GM21447 (cell line): Measurements from ENCODE around the gene PLIN4.
"Not testable (repeated sequence)": the region's sequence is repeated elsewhere in the genome, so short reads cannot be mapped to it uniquely, and the experiment has no call there.

Experiments used
- ATAC-seq: cut with Tn5 transposase; IDR thresholded peaks from one replicate; pipeline ENCODE4 v1.9.1; 2021; ENCODE audit not compliant: unreplicated experiment

Gene PLIN4, protein sequence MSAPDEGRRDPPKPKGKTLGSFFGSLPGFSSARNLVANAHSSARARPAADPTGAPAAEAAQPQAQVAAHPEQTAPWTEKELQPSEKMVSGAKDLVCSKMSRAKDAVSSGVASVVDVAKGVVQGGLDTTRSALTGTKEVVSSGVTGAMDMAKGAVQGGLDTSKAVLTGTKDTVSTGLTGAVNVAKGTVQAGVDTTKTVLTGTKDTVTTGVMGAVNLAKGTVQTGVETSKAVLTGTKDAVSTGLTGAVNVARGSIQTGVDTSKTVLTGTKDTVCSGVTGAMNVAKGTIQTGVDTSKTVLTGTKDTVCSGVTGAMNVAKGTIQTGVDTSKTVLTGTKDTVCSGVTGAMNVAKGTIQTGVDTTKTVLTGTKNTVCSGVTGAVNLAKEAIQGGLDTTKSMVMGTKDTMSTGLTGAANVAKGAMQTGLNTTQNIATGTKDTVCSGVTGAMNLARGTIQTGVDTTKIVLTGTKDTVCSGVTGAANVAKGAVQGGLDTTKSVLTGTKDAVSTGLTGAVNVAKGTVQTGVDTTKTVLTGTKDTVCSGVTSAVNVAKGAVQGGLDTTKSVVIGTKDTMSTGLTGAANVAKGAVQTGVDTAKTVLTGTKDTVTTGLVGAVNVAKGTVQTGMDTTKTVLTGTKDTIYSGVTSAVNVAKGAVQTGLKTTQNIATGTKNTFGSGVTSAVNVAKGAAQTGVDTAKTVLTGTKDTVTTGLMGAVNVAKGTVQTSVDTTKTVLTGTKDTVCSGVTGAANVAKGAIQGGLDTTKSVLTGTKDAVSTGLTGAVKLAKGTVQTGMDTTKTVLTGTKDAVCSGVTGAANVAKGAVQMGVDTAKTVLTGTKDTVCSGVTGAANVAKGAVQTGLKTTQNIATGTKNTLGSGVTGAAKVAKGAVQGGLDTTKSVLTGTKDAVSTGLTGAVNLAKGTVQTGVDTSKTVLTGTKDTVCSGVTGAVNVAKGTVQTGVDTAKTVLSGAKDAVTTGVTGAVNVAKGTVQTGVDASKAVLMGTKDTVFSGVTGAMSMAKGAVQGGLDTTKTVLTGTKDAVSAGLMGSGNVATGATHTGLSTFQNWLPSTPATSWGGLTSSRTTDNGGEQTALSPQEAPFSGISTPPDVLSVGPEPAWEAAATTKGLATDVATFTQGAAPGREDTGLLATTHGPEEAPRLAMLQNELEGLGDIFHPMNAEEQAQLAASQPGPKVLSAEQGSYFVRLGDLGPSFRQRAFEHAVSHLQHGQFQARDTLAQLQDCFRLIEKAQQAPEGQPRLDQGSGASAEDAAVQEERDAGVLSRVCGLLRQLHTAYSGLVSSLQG (N-terminal part only)

DNA sequence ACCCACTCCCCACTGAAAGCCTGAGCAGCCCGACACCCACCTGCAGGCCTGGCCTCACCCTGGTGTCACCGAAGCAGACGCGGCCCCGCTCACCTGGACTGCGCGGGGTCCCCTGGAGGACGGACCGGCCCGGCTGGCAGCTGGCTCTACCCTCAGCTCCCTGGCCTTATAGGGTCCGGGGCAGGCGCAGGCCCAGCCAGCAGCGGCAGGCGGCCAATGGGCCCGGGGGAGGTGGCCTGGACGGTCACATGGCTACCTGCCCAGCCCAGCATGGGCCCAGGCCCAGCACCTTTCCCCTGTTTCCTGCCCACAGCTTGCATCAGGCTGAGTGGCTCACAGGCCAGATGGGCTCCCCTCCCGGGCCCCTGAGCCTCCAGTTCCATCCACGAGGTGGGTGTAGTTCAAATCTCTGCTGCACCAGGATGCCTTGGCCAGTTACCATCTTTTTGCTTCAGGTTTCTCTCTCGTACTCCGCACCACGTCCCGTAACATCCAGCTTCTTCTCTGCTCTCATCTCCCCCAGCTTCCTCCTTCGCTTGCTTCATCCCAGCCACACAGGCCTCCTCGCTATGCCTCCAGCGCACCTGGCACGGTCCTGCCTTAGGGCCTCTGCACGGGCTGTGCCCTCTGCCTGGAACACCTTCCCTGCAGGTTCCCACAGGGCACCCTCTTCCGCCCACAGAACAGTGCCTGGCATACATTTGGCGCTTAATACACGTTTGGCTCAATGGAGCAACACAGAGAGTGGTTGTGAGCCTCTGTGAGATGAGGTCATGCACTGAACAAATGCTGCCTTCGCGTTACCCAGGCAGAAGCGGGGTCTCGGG is at the start of gene PLIN4:
PLIN4 (minus strand) TSS at position 142 of the 827 bp plus-strand sequence. CDS start 214 bp downstream, outside the sequence.
- ATAC-seq, result no peak

DNA sequence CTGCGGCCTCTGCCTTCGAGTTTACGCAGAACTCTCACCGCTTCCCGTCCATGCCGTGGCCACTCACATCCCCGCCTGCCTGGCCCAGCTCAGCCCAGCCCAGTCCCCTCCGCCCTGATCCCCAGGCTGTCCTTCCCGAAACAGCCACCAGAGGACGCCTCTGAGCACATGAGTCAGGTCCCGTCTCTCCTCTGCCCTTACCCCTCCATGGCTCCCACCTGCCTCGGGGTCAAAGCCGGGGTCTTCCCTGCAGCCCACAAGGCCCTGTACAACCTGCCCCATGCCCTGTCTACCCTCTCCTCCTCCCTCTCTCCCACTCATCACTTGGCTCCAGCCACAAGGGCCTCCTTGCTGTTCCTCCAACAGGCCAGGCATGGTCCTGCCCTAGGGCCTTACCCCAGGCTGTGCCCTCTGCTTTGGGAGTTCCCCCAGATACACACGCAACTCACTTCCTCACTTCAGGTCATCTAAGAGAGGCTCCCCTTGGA is 49.3 kb upstream of the PLIN4 start:
- ATAC-seq, result no peak

DNA sequence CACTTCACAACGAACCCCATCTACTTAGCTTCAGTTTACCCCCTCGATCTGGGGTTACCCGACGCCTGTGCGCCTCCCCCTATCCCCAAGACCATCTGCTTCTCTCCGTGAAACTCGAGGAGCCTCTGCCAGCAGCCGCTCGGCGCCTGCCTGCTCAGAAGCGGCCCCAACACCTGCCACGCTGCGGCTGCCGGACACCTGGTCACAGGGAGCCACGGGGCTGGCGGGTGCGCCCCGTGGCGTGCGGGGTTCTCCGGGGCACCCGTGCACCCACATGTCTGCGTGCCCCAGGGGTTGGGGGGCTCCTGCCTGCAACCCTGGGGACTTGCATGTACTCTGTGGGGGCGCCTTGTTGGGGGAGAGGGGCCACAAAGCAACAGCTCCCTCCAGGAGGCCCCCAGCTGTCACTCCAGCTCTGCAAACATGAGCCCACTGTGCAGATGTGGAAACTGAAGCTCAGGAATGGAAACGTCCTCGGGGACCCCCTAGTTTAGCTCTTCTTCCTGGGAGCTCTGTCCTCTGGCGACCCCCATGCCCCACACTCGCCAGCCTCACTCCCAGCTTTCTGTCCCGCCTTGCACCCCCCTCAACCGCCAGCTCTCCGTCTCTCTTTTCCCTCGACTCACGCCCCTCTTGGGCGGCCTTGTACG is 48.2 kb upstream of the PLIN4 start:
- ATAC-seq, result no peak

DNA sequence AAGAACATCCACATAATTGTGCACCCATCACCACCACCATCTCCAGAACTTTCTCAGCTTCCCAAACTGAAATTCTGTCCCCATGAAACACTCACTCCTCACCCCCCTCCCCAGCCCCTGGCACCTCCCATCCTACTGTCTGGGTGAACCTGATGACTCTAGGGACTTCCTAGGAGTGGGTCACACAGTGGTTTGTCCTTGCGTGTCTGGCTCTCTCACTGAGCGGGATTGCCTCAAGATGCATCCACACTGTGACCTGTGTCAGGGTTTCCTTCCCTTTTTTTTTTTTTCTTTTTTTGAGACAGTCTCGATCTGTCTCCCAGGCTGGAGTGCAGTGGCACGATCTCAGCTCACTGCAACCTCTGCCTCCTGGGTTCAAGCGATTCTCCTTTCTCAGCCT is 45.3 kb upstream of the PLIN4 start:
- not testable (repeated sequence) for ATAC-seq

DNA sequence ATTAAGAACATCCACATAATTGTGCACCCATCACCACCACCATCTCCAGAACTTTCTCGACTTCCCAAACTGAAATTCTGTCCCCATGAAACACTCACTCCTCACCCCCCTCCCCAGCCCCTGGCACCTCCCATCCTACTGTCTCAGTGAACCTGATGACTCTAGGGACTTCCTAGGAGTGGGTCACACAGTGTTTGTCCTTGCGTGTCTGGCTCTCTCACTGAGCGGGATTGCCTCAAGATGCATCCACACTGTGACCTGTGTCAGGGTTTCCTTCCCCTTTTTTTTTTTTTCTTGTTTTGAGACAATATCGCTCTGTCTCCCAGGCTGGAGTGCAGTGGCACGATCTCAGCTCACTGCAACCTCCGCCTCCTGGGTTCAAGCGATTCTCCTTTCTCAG is 43.8 kb upstream of the PLIN4 start:
- not testable (repeated sequence) for ATAC-seq

DNA sequence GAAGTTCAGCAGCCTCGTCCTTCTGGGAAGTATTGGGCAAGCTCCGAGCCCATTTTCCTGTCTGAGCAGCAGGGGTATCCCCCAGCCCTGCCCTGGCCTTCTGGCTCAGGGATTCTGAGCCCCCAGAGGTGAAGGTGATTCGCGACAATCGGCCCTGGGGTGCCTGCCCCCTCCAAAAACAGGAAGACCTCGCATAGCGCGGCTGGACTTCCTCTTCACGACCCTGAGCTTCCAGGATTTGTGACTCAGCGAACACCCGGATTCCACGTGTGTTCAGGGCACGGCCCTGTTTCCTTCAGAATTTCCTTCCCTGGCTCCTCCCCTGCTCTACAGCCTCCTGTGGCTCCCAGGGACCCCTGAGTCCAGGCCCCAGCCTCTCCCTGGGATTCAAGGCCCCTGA is 41.3 kb upstream of the PLIN4 start, which contains the start of gene SEMA6B:
SEMA6B (minus strand) TSS at position 116 of the 400 bp plus-strand sequence. CDS start 1,227 bp downstream, outside the sequence.
- no peak for ATAC-seq

DNA sequence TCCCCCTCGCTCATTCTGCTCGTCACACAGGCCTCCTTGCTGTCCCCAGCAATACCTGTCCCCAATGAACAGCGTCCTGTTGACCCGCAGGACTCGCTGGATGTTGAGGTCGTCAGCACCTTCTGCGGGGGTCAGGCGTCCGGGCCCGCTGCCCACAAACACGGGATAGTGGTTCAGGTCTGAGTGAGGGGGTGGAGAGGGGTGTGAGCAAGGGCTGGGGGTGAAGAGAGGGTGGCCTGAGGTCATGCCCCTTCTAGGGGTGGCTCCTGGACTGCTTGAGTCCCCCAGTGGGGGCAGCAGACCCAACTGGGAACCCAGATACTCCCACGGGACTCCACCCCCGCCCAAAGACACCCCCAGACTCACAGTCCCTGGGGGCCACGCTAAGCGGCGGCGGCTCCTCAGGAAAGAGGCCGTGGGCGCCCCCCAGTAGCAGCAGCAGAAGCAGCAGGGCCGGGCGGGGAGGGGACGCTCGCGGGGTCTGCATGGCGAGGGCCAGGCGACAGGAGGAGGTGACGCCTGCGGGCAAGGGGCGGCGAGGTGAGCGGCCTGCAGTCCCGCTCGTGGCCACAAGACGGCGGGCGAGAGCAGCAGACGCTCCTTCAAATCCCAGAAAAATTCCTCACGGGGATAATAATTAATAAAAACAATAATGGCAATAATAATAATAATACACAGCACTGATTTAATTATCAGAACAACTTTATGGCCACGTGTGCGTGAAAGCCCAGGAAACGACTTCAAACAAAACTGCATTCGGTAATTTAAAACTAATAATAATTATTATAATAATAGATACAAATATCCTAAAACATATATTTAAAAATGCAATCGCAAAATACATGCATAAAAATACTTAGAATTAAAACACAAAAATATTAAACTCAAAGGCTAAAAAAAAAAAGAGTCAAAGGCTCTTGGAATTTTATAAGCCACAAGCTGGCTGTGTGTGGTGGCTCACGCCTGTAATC is 40.0 kb upstream of the PLIN4 start:
- ATAC-seq, result no peak

DNA sequence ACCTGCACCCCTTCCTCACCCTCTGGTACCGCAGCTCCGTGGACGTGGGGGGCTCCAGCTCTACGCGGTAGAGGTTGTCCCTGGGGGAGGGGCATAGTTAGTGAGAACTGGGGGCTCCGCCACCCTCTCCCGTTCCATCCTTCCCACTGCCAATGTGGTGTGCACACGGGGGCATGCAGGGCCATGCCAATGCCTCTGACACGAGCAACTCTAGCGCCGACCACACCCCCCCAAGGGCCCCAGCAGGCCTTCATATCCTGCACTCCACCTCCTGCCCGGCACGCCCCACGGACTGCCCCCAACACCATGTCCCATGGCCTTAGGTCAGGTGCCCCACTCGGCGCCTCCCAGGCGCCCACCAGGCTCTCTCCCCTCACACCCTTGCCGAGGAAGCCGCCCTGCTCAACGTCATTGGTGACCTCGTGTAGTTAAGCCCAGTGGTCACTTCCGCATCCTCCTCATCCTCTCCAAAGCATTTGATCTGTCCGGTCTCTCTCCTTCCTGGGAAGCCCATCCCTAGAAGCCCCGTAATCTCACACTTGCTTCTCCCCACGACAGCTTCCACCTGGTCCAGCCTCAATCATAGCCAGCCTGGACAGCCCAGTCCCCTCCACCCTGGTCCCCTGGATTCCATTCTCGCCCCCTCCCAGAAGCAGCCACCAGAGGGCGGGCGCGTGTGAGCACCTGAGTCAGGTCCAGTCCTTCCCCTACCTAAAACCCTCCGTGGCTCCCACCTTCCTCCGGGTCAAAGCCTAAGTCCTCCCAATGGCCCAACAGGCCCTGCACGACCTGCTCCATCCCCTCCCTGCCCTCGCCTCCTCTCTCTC is 39.1 kb upstream of the PLIN4 start:
- ATAC-seq, result no peak

DNA sequence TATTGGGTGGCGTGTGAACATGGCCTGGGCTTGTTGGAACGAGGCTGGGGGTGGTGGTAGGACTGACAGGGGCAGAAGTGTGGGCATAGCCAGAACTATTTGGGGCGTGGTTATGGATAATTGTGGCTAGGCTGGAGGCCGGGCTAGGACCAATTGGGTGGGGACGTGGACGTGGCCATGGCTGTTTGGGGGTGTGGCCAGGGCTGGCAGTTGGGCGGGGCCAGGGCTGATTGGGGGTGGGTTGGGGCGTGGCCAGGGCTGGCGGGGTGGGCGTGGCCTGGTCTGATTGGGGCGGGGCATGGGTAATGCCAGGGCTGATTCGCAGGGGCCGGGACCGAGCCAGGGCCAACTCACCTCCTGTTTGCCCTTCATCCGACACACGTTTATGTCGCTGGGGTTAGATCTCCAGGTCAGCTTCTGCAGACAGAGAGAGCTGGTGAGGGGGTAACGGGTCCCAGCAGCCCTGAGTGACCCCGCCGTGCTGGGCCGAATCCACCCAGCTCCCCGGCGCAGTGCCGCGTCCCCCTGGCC is 38.4 kb upstream of the PLIN4 start:
- ATAC-seq, result no peak

DNA sequence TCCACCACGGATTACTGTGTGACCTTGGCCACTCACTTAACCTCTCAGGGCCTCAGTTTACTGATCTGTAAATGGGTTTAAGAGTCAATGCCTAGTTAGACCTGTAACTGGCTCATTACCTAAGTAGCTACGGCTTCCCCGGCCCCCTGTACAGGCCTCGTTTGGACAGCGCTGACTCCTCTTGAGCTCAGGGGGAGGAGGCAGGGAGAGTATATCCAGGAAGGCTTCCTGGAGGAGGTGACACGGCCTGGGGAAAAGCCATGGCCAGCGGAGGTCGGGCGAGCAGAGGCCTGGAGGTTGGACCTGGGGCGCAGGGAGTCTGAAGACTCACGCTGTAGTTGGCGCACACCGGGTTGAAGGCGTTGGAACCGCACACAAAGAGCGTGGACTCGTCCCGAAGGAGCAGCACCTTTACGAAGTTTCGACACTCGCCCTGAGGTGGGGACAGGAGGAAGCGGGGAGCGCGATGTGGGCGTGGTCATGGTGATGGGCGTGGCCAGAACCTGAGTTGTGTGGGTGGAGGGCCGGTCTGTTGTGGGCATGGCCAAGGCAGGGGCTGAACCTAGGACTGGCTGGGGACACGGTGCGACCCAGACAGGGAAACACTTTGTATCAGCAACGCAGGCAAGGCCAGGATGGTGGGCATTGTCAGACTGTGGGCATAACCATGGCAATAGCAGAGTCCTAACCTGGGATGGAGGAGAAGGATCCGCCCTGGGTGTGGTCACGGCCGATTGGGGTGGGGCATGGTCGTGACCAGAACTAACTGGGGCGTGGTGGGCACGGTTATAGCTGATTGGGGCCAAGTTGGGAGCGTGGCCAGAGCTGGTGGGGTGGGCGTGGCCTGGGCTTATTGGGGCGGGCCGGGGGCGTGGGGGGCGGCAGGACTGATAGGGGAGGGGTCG is 37.6 kb upstream of the PLIN4 start:
- ATAC-seq, result no peak

DNA sequence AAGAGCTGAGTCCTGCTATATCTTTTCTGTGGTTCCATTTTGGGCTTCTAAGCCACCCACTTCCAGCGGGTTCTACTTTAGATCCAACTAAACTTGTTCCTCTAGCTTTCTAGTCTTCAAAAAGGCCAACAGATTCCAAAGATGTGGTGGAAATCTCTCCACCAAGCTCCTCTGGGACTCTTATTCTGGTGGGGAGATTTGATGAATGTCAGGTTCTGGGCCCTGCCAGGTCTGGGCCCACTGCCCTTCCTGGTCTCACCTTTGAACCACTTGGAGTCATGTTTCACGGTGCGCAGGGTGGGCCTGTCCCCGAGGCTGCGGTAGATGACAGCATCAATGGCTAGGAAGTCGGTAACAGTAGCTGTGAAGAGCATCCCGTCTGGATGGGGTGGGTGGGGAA is 36.4 kb upstream of the PLIN4 start:
- ATAC-seq, result no peak

DNA sequence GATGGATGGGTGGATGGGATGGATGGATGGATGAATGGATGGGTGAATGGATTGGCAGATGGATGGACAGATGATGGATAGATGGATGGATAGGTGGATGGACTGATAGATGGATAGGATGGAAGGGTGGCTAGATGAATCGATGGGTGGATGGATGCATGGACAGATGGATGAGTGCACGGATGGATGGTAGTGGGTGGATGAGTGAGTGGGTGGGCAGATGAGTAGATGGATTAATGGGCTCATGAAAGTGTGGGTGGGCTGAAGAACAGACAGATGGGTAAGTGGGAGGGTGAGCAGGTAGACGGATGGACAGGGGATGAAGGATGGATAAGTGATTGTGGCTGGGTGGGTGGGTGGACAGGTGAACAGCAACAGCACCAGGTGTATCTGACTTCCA is 35.5 kb upstream of the PLIN4 start:
- ATAC-seq, result no peak

DNA sequence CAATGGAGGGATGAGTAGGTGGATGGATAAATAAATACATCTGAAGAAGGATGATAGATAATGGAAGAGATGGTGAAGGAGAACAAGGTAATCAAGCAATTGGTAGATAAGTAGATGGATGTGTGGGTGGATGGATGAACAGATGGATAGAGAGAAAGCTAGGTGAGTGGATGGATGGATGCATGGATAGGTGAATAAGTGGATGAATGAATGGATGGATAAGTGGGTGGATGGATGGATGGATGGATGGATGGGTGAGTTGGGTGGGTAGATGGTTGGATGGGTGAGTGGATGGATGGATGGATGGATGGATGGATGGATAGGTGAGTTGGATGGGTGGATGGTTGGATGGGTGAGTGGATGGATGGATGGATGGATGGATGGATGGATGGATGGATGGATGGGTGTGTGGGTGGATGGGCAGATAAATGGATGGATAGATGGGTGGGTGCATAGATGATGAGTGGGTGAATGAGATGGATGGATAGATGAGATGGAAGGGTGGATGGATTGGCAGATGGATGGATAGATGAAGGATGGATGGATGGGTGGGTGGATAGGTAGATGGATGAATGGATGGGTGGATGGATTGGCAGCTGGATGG is 34.9 kb upstream of the PLIN4 start:
- no peak for ATAC-seq

DNA sequence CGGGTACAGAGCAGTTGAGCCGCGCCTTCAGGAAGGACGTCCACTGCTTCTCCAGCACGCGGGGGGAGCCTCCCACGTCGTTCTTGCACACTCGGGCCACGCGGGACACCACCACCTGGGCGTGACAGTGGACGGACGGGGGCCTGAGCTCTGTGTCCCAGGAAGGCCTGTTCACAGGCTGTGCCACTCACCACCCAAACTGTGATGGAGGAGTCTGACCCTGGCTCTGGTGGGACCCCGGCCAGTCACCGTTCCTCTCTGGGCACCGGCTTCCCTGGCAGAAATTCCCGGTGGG is 34.2 kb upstream of the PLIN4 start:
- ATAC-seq, result no peak

DNA sequence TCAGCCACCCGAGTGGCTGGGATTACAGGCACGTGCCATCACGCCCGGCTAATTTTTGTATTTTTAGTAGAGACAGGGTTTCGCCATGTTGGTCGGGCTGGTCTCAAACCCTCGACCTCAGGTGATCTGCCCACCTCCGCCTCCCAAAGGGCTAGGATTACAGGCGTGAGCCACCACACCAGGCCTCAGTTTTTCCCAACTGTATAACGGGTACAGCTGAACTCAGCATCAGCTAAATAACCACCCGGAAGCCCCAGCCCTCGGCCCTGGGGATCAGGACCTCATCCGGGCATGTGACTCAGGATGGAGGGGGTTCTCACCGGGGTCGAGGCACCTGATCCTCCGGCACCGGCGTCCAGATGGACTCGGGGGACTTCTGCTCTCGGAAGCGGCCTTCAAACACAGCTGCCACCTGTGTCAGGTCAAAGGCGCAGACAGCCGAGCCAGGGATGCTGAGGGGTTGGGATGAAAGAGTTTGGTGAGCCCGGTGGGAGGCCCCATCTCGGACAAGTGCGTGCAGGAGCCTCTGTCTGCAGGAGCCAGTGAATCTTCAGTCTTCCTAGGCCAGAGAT is 32.3 kb upstream of the PLIN4 start:
- no peak for ATAC-seq

DNA sequence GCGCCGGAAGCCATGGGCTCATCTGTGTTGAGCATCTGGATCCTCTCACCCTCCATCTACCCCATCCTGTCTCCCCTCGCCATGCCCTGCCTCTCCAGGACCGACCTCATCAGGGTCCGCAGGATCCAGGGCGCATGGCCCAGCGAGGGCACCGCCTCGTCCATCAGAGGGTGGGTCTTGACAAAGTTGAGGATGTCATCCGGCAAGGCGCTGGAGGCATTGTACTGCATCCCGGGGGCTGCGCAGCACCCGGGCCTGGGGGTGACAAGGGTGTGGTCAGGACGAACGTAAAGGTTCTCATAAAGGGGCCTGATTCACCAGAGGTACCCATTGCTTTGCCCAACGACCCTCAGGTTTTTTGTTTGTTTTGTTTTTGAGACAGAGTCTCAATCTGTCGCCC is 31.7 kb upstream of the PLIN4 start:
- ATAC-seq, result no peak
